HFFc6 (cell line): ENCODE results near the gene FLACC1. TPM values are rescaled to one million over a fixed set of nuclear protein-coding genes. Genes with fewer than 3 reads are reported as not detected.
"Not testable (repeated sequence)": the region's sequence is repeated elsewhere in the genome, so short reads cannot be mapped to it uniquely, and the experiment has no call there.

Experiments used
- DNase-seq: peaks from one replicate; pipeline ENCODE4 v3.0.0-alpha.2; 2018
- H3K27ac Mint-ChIP-seq: 2 replicates; pipeline ENCODE4 v1.8.0; 2020; ENCODE audit warnings: mild to moderate bottlenecking, mixed read lengths
- H3K27me3 Mint-ChIP-seq: 2 replicates; pipeline ENCODE4 v1.8.0; 2021; ENCODE audit warnings: mild to moderate bottlenecking, moderate library complexity, mixed read lengths; ENCODE audit not compliant: insufficient read depth
- H3K36me3 Mint-ChIP-seq: 2 replicates; pipeline ENCODE4 v1.8.0; 2021; ENCODE audit warnings: low read depth, mixed read lengths
- H3K4me1 Mint-ChIP-seq: 2 replicates; pipeline ENCODE4 v1.8.0; 2020; ENCODE audit warnings: low read depth, mixed read lengths
- H3K4me3 Mint-ChIP-seq: 2 replicates; pipeline ENCODE4 v1.8.0; 2020; ENCODE audit warnings: mild to moderate bottlenecking, moderate library complexity, mixed read lengths
- H3K9me3 Mint-ChIP-seq: 2 replicates; pipeline ENCODE4 v1.8.0; 2020; ENCODE audit warnings: mild to moderate bottlenecking, mixed read lengths
- CTCF ChIP-seq: fragments of 200-600 bp; sonication (generic); IDR thresholded peaks from 2 replicates; pipeline ENCODE4 v1.5.0; 2021; ENCODE audit warnings: antibody characterized with exemption, mild to moderate bottlenecking
- total RNA-seq, 6 experiments: library from RNA; stranded (reverse); fragmentation: NEBNext Ultra II Directional; extraction: Animal tissue kit (Norgen Biotek cat#: 25700); gene quantifications; 2 replicates in 1 of 6; 3 replicates in 5 of 6; pipeline ENCODE4 v1.2.3, GENCODE V29; 2021

FLACC1 gene
- total RNA-seq, 6 experiments from 2014 or later = 0.51 to 1.6 (median 0.87) TPM

- Mint-ChIP-seq H3K9me3 (no peaks in the 10 kb centered on the region), H3K36me3 (no peaks in the 10 kb centered on the region), H3K27ac (no peak overlapping the region), H3K4me3 (no peak overlapping the region), H3K4me1 (peaks cover 7% of the 10 kb centered on the region; the same call in 1 of the 2 replicates), H3K27me3 (no peaks in the 10 kb centered on the region; the same call in 1 of the 2 replicates)
- no peak for DNase-seq
- no peak for TF ChIP-seq CTCF
Observed at GRCh38 chr2:201249889-201250288, 107.3 kb downstream of the FLACC1 start.

GRCh38 chr2:201248288-201248844 is 108.8 kb downstream of the FLACC1 start:
- Mint-ChIP-seq H3K36me3 (no peaks in the 10 kb centered on the region), H3K4me1 (no peaks in the 10 kb centered on the region), H3K4me3 (no peak overlapping the region), H3K27me3 (no peaks in the 10 kb centered on the region; the same call in 1 of the 2 replicates), H3K9me3 (no peaks in the 10 kb centered on the region), H3K27ac (no peak overlapping the region)
- TF ChIP-seq CTCF = no peak
- DNase-seq = no peak

GRCh38 chr2:201246280-201246679 is 110.9 kb downstream of the FLACC1 start:
- H3K4me1 Mint-ChIP-seq = no peaks in the 10 kb centered on the region

GRCh38 chr2:201244829-201245228 is 112.3 kb downstream of the FLACC1 start:
- TF ChIP-seq CTCF = no peak
- peaks cover 1% of the 10 kb centered on the region; the same call in 1 of the 2 replicates for H3K4me1 Mint-ChIP-seq
- no peaks in the 10 kb centered on the region for H3K36me3 Mint-ChIP-seq
- H3K27ac Mint-ChIP-seq = no peak overlapping the region
- no peaks in the 10 kb centered on the region for H3K9me3 Mint-ChIP-seq
- DNase-seq = no peak
- H3K27me3 Mint-ChIP-seq = no peaks in the 10 kb centered on the region
- H3K4me3 Mint-ChIP-seq = no peak overlapping the region

More at GRCh38 chr2:201246280-201246679, 110.9 kb downstream of the FLACC1 start:
- H3K27ac Mint-ChIP-seq = no peak overlapping the region
- no peak overlapping the region for H3K4me3 Mint-ChIP-seq
- no peaks in the 10 kb centered on the region for H3K36me3 Mint-ChIP-seq
- no peak for DNase-seq
- H3K9me3 Mint-ChIP-seq = no peaks in the 10 kb centered on the region
- TF ChIP-seq CTCF = no peak
- no peaks in the 10 kb centered on the region; the same call in 1 of the 2 replicates for H3K27me3 Mint-ChIP-seq

GRCh38 chr2:201242571-201243277 is 114.4 kb downstream of the FLACC1 start:
- no peak for TF ChIP-seq CTCF
- H3K9me3 Mint-ChIP-seq = no peaks in the 10 kb centered on the region
- H3K27ac Mint-ChIP-seq = no peak overlapping the region
- H3K36me3 Mint-ChIP-seq = no peaks in the 10 kb centered on the region
- H3K27me3 Mint-ChIP-seq = no peaks in the 10 kb centered on the region
- no peak overlapping the region for H3K4me3 Mint-ChIP-seq
- peaks cover 7% of the 10 kb centered on the region; the same call in 1 of the 2 replicates for H3K4me1 Mint-ChIP-seq
- no peak for DNase-seq

- H3K27ac Mint-ChIP-seq, DNase-seq, H3K36me3 Mint-ChIP-seq, H3K4me3 Mint-ChIP-seq, H3K9me3 Mint-ChIP-seq, H3K27me3 Mint-ChIP-seq: not testable (repeated sequence)
- peaks cover 17% of the 10 kb centered on the region for H3K4me1 Mint-ChIP-seq
Observed at GRCh38 chr2:201239167-201239935, 117.8 kb downstream of the FLACC1 start.
